H9 (cell line): Measurements from ENCODE around the gene NOD1. TPM values are rescaled to one million over a fixed set of nuclear protein-coding genes. Genes with fewer than 3 reads are reported as not detected.

Source experiments
- DNase-seq: peaks from one replicate; pipeline ENCODE4 v3.0.0-alpha.2; 2017
- H2AFZ ChIP-seq: one replicate; pipeline ENCODE4 v1.6.1; 2013; ENCODE audit warnings: mild to moderate bottlenecking, low read length, control low read depth, moderate library complexity
- H2AK5ac ChIP-seq: 2 replicates; pipeline ENCODE4 v1.6.1; 2013; ENCODE audit warnings: low read length, control low read depth, mixed read lengths; ENCODE audit not compliant: insufficient read length
- H2BK120ac ChIP-seq: one replicate; pipeline ENCODE4 v1.6.1; 2013; ENCODE audit warnings: low read depth, mild to moderate bottlenecking, low read length, control low read depth, inconsistent platforms; ENCODE audit not compliant: poor library complexity, severe bottlenecking
- H2BK12ac ChIP-seq: 2 replicates; pipeline ENCODE4 v1.6.1; 2013; ENCODE audit warnings: low read length, control low read depth, mixed read lengths, low read depth; ENCODE audit not compliant: insufficient read length
- H2BK15ac ChIP-seq: 2 replicates; pipeline ENCODE4 v1.6.1; 2013; ENCODE audit warnings: low read depth, low read length, control low read depth
- H2BK20ac ChIP-seq: one replicate; pipeline ENCODE4 v1.6.1; 2013; ENCODE audit warnings: low read depth, mild to moderate bottlenecking, low read length, control low read depth, inconsistent platforms; ENCODE audit not compliant: poor library complexity, severe bottlenecking
- H2BK5ac ChIP-seq: 2 replicates; pipeline ENCODE4 v1.6.1; 2013; ENCODE audit warnings: low read length, control low read depth, mixed read lengths; ENCODE audit not compliant: insufficient read length
- H3K14ac ChIP-seq: 2 replicates; pipeline ENCODE4 v1.6.1; 2013; ENCODE audit warnings: low read length, control low read depth; ENCODE audit not compliant: insufficient read depth
- H3K18ac ChIP-seq: 2 replicates; pipeline ENCODE4 v1.6.1; 2013; ENCODE audit warnings: low read depth, mild to moderate bottlenecking, mixed read lengths, low read length, control low read depth; ENCODE audit not compliant: insufficient read length
- H3K23ac ChIP-seq: 2 replicates; pipeline ENCODE4 v1.6.1; 2013; ENCODE audit warnings: low read length, control low read depth, mixed read lengths, low read depth; ENCODE audit not compliant: insufficient read length
- H3K23me2 ChIP-seq: 2 replicates; pipeline ENCODE4 v1.6.1; 2013; ENCODE audit warnings: low read depth, mild to moderate bottlenecking, mixed read lengths, low read length, control low read depth; ENCODE audit not compliant: insufficient read length, poor library complexity, severe bottlenecking
- H3K27ac ChIP-seq: 2 replicates; pipeline ENCODE4 v1.5.1; 2013; ENCODE audit warnings: low read length, control low read depth, mixed read lengths, low read depth; ENCODE audit not compliant: insufficient read length
- H3K27me3 ChIP-seq: 2 replicates; pipeline ENCODE4 v1.6.1; 2013; ENCODE audit warnings: low read length, control low read depth, inconsistent platforms; ENCODE audit not compliant: insufficient read depth
- H3K4ac ChIP-seq: 2 replicates; pipeline ENCODE4 v1.6.1; 2013; ENCODE audit warnings: low read depth, mild to moderate bottlenecking, control low read depth, inconsistent platforms, low read length, moderate library complexity
- H3K4me1 ChIP-seq: 2 replicates; pipeline ENCODE4 v1.6.1; 2013; ENCODE audit warnings: low read length, control low read depth, inconsistent platforms; ENCODE audit not compliant: insufficient read depth
- H3K4me2 ChIP-seq: 2 replicates; pipeline ENCODE4 v1.6.1; 2013; ENCODE audit warnings: low read length, control low read depth, mixed read lengths; ENCODE audit not compliant: insufficient read length, insufficient read depth
- H3K56ac ChIP-seq: 2 replicates; pipeline ENCODE4 v1.6.1; 2013; ENCODE audit warnings: low read depth, mild to moderate bottlenecking, mixed read lengths, low read length, control low read depth; ENCODE audit not compliant: insufficient read length
- H3K79me1 ChIP-seq: 2 replicates; pipeline ENCODE4 v1.6.1; 2013; ENCODE audit warnings: low read depth, mild to moderate bottlenecking, moderate library complexity, low read length, control low read depth, inconsistent platforms; ENCODE audit not compliant: insufficient read depth, poor library complexity, severe bottlenecking
- H3K79me2 ChIP-seq: 2 replicates; pipeline ENCODE4 v1.6.1; 2013; ENCODE audit warnings: low read length, control low read depth, inconsistent platforms; ENCODE audit not compliant: insufficient read depth
- H3K9ac ChIP-seq: 2 replicates; pipeline ENCODE4 v1.6.1; 2013; ENCODE audit warnings: low read length, control low read depth, mixed read lengths; ENCODE audit not compliant: insufficient read length; ENCODE audit errors: extremely low read depth
- H3K9me3 ChIP-seq: one replicate; pipeline ENCODE4 v1.6.1; 2013; ENCODE audit warnings: low read depth, low read length, inconsistent platforms; ENCODE audit not compliant: control insufficient read depth
- H3T11ph ChIP-seq: one replicate; pipeline ENCODE4 v1.6.1; 2013; ENCODE audit warnings: mild to moderate bottlenecking, low read length, control low read depth, inconsistent platforms
- H4K20me1 ChIP-seq: one replicate; pipeline ENCODE4 v1.6.1; 2013; ENCODE audit not compliant: control insufficient read depth, insufficient read length, insufficient read depth
- H4K5ac ChIP-seq: 2 replicates; pipeline ENCODE4 v1.6.1; 2013; ENCODE audit warnings: low read depth, mild to moderate bottlenecking, mixed read lengths, low read length, control low read depth; ENCODE audit not compliant: insufficient read length
- H4K8ac ChIP-seq: replicated peaks from 2 replicates; pipeline ENCODE4 v1.6.1; 2013; ENCODE audit warnings: low read length, control low read depth, mixed read lengths, low read depth; ENCODE audit not compliant: insufficient read length
- H4K91ac ChIP-seq: 2 replicates; pipeline ENCODE4 v1.6.1; 2013; ENCODE audit warnings: low read depth, mild to moderate bottlenecking, moderate library complexity, mixed read lengths, low read length, control low read depth; ENCODE audit not compliant: insufficient read length
- H3K27ac Mint-ChIP-seq, 3 experiments: 2 replicates in 2 of 3; 3 replicates in 1 of 3; pipeline ENCODE4 v1.8.0; 2020 to 2021; ENCODE audit warnings: mixed read lengths in 3 of 3, mild to moderate bottlenecking in 1 of 3, moderate library complexity in 1 of 3
- H3K27me3 Mint-ChIP-seq: 2 replicates; pipeline ENCODE4 v1.8.0; 2021; ENCODE audit warnings: low read depth, mild to moderate bottlenecking, moderate library complexity, mixed read lengths
- H3K36me3 Mint-ChIP-seq, 3 experiments: 2 replicates in 2 of 3; 3 replicates in 1 of 3; pipeline ENCODE4 v1.8.0; 2020 to 2021; ENCODE audit warnings: low read depth in 3 of 3, mixed read lengths in 3 of 3; ENCODE audit not compliant: insufficient read depth in 1 of 3
- H3K4me1 Mint-ChIP-seq, 2 experiments: 2 replicates each; pipeline ENCODE4 v1.8.0; 2020; ENCODE audit warnings: mixed read lengths in 2 of 2
- H3K4me3 Mint-ChIP-seq, 2 experiments: 2 replicates in 1 of 2; 3 replicates in 1 of 2; pipeline ENCODE4 v1.8.0; 2020 to 2021; ENCODE audit warnings: mild to moderate bottlenecking in 2 of 2, mixed read lengths in 2 of 2, moderate library complexity in 1 of 2
- H3K9me3 Mint-ChIP-seq, 2 experiments: 2 replicates in 1 of 2; 3 replicates in 1 of 2; pipeline ENCODE4 v1.8.0; 2020; ENCODE audit warnings: mild to moderate bottlenecking in 2 of 2, mixed read lengths in 2 of 2, moderate library complexity in 1 of 2
- WGBS: extraction: QIAGEN DNeasy Blood & Tissue Kit; methylation state at CpG from one replicate; pipeline ENCODE4 v1.1.7; 2013; ENCODE audit warnings: missing lambda C conversion rate, low lambda C conversion rate, mixed read lengths; ENCODE audit not compliant: insufficient read length; ENCODE audit errors: extremely low coverage; 5-methylcytosine and 5-hydroxymethylcytosine counted together
- total RNA-seq: library from RNA; stranded (reverse); gene quantifications from 2 replicates; pipeline ENCODE4 v1.2.1, GENCODE V29; 2021
- TF ChIP-seq, protein P1 (sequence below): fragments of 200-600 bp; sonication (generic); conservative IDR thresholded peaks from 3 replicates; pipeline ENCODE4 v1.8.0; 2021; ENCODE audit warnings: antibody characterized with exemption, mild to moderate bottlenecking

The NOD1 gene
- total RNA-seq, 1 experiment from 2014 or later: 5.3 TPM

DNA sequence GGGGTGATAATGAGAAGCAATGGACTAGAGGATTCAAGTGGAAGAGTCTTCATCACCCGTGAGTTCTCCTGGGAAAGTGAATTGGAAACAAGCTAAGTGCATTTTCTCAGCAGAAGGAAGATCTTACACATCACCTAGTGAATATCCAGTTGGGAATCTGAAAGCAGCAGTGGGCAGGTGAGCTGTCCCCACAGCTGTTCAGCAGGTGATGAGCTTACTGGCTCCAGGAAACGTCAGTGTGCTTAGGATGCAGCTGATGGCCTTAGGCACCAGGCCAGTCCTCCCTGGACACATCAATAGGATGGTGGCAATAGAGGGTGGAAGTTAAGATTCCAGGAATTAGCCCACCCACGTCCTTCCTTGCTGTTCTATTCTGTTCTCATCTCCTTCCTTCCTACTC, 66.7 kb downstream of the NOD1 start:
- no peak overlapping the region for H2BK12ac ChIP-seq
- no peak overlapping the region for H2BK15ac ChIP-seq
- no peak overlapping the region for H3K23ac ChIP-seq
- H3K36me3 Mint-ChIP-seq: peaks cover 6 to 13% (median 12%) of the 10 kb centered on the region in 3 experiments
- no peak overlapping the region for H4K5ac ChIP-seq
- H3K79me2 ChIP-seq: no peaks in the 10 kb centered on the region
- H3K4me3 Mint-ChIP-seq: no peak overlapping the region
- no peak overlapping the region for H4K8ac ChIP-seq
- H3K9me3 Mint-ChIP-seq: peaks cover 11 to 12% of the 10 kb centered on the region in 2 experiments
- no peaks in the 10 kb centered on the region for H3K23me2 ChIP-seq
- no peak overlapping the region for H3K56ac ChIP-seq
- no peak overlapping the region for H3K4ac ChIP-seq
- no peak overlapping the region for H3K27ac Mint-ChIP-seq
- H4K20me1 ChIP-seq: no peaks in the 10 kb centered on the region
- no peak overlapping the region for H3K14ac ChIP-seq
- TF ChIP-seq, protein P1, sequence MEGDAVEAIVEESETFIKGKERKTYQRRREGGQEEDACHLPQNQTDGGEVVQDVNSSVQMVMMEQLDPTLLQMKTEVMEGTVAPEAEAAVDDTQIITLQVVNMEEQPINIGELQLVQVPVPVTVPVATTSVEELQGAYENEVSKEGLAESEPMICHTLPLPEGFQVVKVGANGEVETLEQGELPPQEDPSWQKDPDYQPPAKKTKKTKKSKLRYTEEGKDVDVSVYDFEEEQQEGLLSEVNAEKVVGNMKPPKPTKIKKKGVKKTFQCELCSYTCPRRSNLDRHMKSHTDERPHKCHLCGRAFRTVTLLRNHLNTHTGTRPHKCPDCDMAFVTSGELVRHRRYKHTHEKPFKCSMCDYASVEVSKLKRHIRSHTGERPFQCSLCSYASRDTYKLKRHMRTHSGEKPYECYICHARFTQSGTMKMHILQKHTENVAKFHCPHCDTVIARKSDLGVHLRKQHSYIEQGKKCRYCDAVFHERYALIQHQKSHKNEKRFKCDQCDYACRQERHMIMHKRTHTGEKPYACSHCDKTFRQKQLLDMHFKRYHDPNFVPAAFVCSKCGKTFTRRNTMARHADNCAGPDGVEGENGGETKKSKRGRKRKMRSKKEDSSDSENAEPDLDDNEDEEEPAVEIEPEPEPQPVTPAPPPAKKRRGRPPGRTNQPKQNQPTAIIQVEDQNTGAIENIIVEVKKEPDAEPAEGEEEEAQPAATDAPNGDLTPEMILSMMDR: no peak
- H3T11ph ChIP-seq: no peak overlapping the region
- H3K9ac ChIP-seq: no peak overlapping the region
- H3K27me3 Mint-ChIP-seq: no peaks in the 10 kb centered on the region
- H2AK5ac ChIP-seq: no peak overlapping the region
- no peak overlapping the region for H2BK20ac ChIP-seq
- no peak overlapping the region for H3K4me2 ChIP-seq
- no peaks in the 10 kb centered on the region for H3K79me1 ChIP-seq
- WGBS: no CpG with 5 or more reads among the region's 3 CpGs
- no peak overlapping the region for H2BK5ac ChIP-seq
- no peak for DNase-seq
- no peak overlapping the region for H2AFZ ChIP-seq
- H3K9me3 ChIP-seq: no peaks in the 10 kb centered on the region
- H3K4me1 ChIP-seq: no peaks in the 10 kb centered on the region
- H4K91ac ChIP-seq: no peak overlapping the region
- H3K4me1 Mint-ChIP-seq: peaks cover 3 to 4% of the 10 kb centered on the region in 2 experiments; a peak in 3 of 4 replicates
- H3K27ac ChIP-seq: no peak overlapping the region
- no peaks in the 10 kb centered on the region for H3K27me3 ChIP-seq
- H2BK120ac ChIP-seq: no peak overlapping the region
- no peak overlapping the region for H3K18ac ChIP-seq
